Ectodermal cell (in vitro differentiated cells): ENCODE results near the gene ATG4B.

Source experiments
- H3K27ac ChIP-seq: 2 replicates; pipeline ENCODE4 v1.7.0; 2013; ENCODE audit warnings: mild to moderate bottlenecking, low read depth, low read length; ENCODE audit not compliant: insufficient read depth, poor library complexity, severe bottlenecking
- H3K27me3 ChIP-seq: 2 replicates; pipeline ENCODE4 v1.7.0; 2013; ENCODE audit warnings: mild to moderate bottlenecking, low read length; ENCODE audit not compliant: insufficient read depth, control insufficient read depth, poor library complexity, severe bottlenecking
- H3K36me3 ChIP-seq: one replicate; pipeline ENCODE4 v1.7.0; 2013; ENCODE audit warnings: low read length; ENCODE audit not compliant: control insufficient read depth, insufficient read depth
- H3K4me1 ChIP-seq: one replicate; pipeline ENCODE4 v1.7.0; 2013; ENCODE audit warnings: low read length; ENCODE audit not compliant: control insufficient read depth, insufficient read depth
- H3K4me3 ChIP-seq: 2 replicates; pipeline ENCODE4 v1.7.0; 2013; ENCODE audit warnings: low read depth, low read length, control low read depth; ENCODE audit not compliant: insufficient read depth
- H3K9me3 ChIP-seq: 2 replicates; pipeline ENCODE4 v1.7.0; 2013; ENCODE audit warnings: mild to moderate bottlenecking, low read length, moderate library complexity; ENCODE audit not compliant: control insufficient read depth
- WGBS, 2 experiments: methylation state at CpG; one replicate each; pipeline ENCODE4 v1.1.7; 2013; ENCODE audit warnings: missing lambda C conversion rate in 2 of 2; 5-methylcytosine and 5-hydroxymethylcytosine counted together

ATG4B gene

DNA sequence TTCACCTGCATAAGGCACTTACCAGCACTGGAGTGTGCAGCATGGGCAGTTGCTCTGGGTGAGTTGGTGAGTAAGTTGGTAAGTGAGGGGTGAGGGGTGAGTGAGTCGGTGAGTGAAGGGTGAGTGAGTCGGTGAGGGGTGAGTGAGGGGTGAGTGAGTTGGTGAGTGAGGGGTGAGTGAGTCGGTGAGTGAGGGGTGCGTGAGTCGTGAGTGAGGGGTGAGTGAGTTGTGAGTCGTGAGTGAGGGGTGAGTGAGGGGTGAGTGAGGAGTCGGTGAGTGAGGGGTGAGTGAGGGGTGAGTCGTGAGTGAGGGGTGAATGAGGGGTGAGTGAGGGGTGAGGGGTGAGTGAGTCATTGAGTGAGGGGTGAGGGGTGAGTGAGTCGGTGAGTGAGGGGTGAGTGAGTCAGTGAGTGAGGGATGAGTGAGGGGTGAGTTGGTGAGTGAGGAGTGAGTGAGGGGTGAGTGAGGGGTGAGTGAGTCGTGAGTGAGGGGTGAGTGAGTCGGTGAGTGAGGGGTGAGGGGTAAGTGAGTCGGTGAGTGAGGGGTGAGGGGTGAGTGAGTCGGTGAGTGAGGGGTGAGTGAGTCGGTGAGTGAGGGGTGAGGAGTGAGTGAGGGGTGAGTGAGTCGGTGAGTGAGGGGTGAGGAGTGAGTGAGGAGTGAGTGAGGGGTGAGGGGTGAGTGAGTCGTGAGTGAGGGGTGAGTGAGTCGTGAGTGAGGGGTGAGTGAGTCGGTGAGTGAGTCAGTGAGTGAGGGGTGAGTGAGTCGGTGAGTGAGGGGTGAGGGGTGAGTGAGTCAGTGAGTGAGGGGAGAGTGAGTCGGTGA, 17.7 kb upstream of the ATG4B start:
- Histone ChIP-seq H3K4me3 (no peak overlapping the region), H3K27me3 (no peaks in the 10 kb centered on the region), H3K4me1 (no peaks in the 10 kb centered on the region), H3K9me3 (no peaks in the 10 kb centered on the region), H3K36me3 (no peaks in the 10 kb centered on the region), H3K27ac (no peak overlapping the region)
- 93% methylated on average over 20 of the region's 20 CpGs for WGBS, 2 experiments

- Histone ChIP-seq H3K4me3 (no peak overlapping the region), H3K27ac (no peak overlapping the region), H3K4me1 (no peaks in the 10 kb centered on the region), H3K9me3 (no peaks in the 10 kb centered on the region), H3K27me3 (no peaks in the 10 kb centered on the region), H3K36me3 (no peaks in the 10 kb centered on the region)
- 97% methylated on average over 6 of the region's 6 CpGs for WGBS, 2 experiments
Observed at GRCh38 chr2:241620419-241620769, 17.1 kb upstream of the ATG4B start.

- Histone ChIP-seq H3K4me1 (no peaks in the 10 kb centered on the region), H3K36me3 (peaks cover 9% of the 10 kb centered on the region), H3K9me3 (no peaks in the 10 kb centered on the region), H3K27ac (no peak overlapping the region), H3K27me3 (no peaks in the 10 kb centered on the region), H3K4me3 (no peak overlapping the region)
- 93 to 95% methylated on average over 10 of the region's 10 CpGs for WGBS, 2 experiments
Observed at GRCh38 chr2:241627675-241628074, 9.8 kb upstream of the ATG4B start.

DNA sequence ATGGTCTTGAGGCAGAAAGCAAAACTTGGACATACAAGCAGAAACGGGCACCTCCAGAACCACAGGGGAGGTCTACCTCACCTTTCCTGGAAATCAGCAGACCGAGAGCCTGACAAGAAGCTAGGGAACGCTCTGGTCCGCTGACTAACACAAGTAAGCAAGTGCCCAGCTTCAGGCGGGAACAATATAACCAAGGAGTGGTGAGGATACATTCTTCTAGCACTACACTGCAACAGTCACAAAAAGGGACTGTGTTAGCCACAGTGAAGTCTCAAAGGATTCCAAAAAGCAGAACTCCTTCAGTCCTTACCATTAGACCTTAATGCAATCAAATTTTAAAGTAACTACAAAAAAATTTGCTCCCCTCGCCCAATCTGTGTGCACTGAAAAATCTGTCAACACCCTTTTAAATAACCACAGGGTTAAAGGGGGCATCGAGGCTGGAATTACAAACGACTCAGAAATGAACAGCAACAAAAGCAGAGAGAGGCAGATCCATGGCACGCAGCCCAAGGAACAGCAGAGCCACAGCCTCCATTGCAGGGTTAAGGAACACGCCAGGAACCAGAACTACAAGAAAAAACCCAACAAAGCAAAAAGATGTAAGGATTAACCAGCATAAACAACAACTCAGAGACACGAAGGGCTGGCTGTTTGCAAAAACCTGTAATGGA, 7.6 kb upstream of the ATG4B start:
- H3K36me3 ChIP-seq, result peaks cover 22% of the 10 kb centered on the region
- H3K4me3 ChIP-seq, result no peak overlapping the region
- H3K9me3 ChIP-seq, result no peaks in the 10 kb centered on the region
- no peaks in the 10 kb centered on the region for H3K4me1 ChIP-seq
- H3K27me3 ChIP-seq, result no peaks in the 10 kb centered on the region
- H3K27ac ChIP-seq, result no peak overlapping the region
- WGBS, 2 experiments, result 88 to 91% methylated on average over 11 of the region's 11 CpGs

DNA sequence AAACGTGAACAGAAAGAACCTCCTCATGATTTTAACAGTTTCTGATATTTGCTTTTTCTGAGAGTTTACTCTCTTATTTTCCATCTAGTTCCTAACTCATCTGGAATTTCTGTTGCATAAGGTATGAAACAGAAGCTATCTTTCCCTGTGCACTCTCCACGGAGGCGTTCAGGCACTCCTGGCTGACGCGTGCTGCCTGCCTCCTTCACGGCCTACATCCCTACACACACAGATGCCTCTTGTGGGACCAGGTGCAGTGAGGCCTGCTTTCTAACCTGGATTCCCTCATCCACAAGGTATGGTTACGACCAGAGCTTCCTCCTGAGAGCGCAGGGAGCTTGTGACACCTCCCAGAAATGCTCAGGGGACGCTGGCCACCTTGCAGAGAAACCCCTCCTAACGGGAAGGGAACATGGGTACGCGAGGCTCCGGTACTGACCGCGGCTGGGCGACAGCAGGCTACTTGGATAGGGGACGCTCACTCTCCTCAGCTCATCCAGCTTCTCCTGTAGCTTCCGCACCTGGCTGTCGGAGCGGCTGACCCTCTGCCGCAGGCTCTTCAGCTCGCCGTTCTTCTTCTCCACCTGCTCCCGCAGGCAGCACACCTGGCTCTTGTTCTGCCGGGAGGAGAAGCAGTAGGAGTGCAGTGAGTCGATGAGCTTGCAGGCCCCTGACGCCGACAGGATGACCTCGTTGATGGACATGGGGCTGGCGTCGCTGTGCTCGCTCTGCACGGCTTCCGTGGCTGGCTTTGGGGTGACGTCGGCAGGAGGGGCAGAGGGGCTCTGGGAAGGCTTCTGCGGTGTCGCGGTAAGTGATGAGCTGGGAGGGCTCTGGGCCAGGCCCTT, 4.8 kb upstream of the ATG4B start:
- 95 to 96% methylated on average over 39 of the region's 39 CpGs for WGBS, 2 experiments
- Histone ChIP-seq H3K4me1 (no peaks in the 10 kb centered on the region), H3K27me3 (no peaks in the 10 kb centered on the region), H3K9me3 (no peaks in the 10 kb centered on the region), H3K27ac (no peak overlapping the region), H3K36me3 (peaks cover 22% of the 10 kb centered on the region), H3K4me3 (no peak overlapping the region)

- WGBS, 2 experiments, result 95 to 96% methylated on average over 17 of the region's 17 CpGs
- Histone ChIP-seq H3K4me1 (no peaks in the 10 kb centered on the region), H3K27me3 (no peaks in the 10 kb centered on the region), H3K9me3 (no peaks in the 10 kb centered on the region), H3K4me3 (no peak overlapping the region), H3K36me3 (peaks cover 22% of the 10 kb centered on the region), H3K27ac (no peak overlapping the region)
Observed at GRCh38 chr2:241633561-241633960, 3.9 kb upstream of the ATG4B start.

DNA sequence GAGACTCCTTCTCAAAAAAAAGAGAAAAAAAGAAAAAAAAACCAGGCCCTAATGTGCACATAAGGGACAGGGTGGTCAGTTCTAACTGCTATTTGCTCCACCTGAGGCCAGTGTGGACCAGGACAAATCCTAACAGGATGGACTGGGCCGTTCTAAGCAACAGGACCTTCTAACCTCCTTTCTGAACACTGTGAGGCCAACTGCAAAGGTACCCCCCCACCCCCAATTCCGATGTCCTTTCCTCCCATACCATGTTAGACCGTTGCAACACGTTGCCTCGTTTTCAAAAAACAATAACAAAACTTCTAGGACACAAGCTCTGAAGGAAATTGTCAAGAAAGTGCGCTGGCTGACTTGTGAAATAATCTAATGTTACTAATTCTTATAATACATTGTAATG, 1.7 kb upstream of the ATG4B start:
- H3K9me3 ChIP-seq, result no peaks in the 10 kb centered on the region
- no peaks in the 10 kb centered on the region for H3K27me3 ChIP-seq
- no peak overlapping the region for H3K27ac ChIP-seq
- no peaks in the 10 kb centered on the region for H3K4me1 ChIP-seq
- H3K36me3 ChIP-seq, result peaks cover 33% of the 10 kb centered on the region
- 41 to 44% methylated on average over 5 to 6 of the region's 6 CpGs for WGBS, 2 experiments
- peak overlapping the region; percentile 89 for H3K4me3 ChIP-seq

- WGBS, 2 experiments, result 1% methylated on average over 97 of the region's 97 CpGs
- H3K27ac ChIP-seq, result no peak overlapping the region
- H3K36me3 ChIP-seq, result peaks cover 33% of the 10 kb centered on the region
- H3K4me1 ChIP-seq, result no peaks in the 10 kb centered on the region
- no peaks in the 10 kb centered on the region for H3K27me3 ChIP-seq
- no peaks in the 10 kb centered on the region for H3K9me3 ChIP-seq
- H3K4me3 ChIP-seq, result peak overlapping the region; percentile 89
Observed at GRCh38 chr2:241636182-241637017, 1.1 kb upstream of the ATG4B start.

DNA sequence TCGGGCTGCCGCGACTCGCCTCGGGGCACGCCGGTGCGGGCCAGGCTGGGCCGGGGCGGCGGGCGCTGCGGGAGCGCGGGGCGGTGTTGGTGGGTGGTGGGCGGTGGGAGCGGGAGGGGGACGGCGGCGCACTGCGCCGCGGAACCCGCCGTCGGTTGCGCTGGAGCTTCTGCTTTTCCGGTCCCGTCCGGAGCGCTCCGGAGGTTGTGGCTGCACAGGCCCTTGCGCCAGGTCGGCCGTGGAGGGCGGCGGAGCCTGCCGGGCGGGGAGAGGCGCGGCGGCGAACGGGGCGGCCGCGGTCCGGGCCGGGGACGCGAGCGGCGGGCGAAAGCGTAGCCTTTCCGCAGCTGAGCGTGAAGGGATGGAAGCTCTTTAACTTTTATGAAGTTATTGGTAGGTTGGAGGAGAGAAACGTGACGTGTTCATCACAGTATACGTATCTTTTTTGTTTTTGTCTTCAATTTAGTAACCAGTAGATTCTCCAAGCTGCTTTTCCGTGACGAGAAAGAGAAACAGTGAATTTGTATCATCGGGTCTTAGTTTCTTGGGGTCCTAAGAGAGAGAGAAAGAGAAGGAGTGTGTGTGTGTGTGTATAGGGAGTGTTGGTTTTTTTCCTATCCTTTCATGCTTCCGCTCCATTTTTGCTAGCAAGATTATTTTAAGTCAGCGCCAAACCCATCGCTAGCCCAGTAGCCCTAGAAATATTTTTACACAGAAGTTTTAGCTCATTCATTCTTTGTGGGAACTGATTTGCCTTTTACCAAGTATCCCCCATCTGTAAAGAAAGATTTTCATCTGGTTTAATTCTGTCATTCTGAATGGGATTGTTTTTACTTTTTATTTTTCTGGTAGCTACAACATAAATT, 535 bp downstream of the ATG4B start:
- Histone ChIP-seq H3K27ac (peak overlapping the region; percentile 98), H3K4me3 (peak overlapping the region; percentile 89), H3K36me3 (peaks cover 21% of the 10 kb centered on the region), H3K9me3 (no peaks in the 10 kb centered on the region), H3K4me1 (no peaks in the 10 kb centered on the region), H3K27me3 (no peaks in the 10 kb centered on the region)
- 3 to 4% methylated on average over 67 of the region's 67 CpGs for WGBS, 2 experiments
